ENCODE results near the gene UTP3.
A peak's percentile ranks its signal among the peaks of the same experiment; 100 is the strongest.
"Not testable (repeated sequence)": the region's sequence is repeated elsewhere in the genome, so short reads cannot be mapped to it uniquely, and the experiment has no call there.

The UTP3 gene

GRCh38 chr4:70718811-70719604 is 30.7 kb downstream of the UTP3 start:
- no peak for DNase-seq

GRCh38 chr4:70721747-70722146 is 33.4 kb downstream of the UTP3 start, which contains the start of gene RUFY3:
TSS of gene RUFY3 (plus strand) at chr4:70721964. CDS start at chr4:70722574, 610 bp downstream.
- DNase-seq = no peak

GRCh38 chr4:70722199-70722791 is 34.0 kb downstream of the UTP3 start:
- DNase-seq = no peak

GRCh38 chr4:70724463-70724862 is 36.1 kb downstream of the UTP3 start:
- no peak for DNase-seq

- DNase-seq = no peak
Measured at GRCh38 chr4:70725633-70726032, 37.3 kb downstream of the UTP3 start.

- DNase-seq = not testable (repeated sequence)
Measured at GRCh38 chr4:70726515-70726914, 38.2 kb downstream of the UTP3 start.

- no peak for DNase-seq
Measured at GRCh38 chr4:70728091-70728490, 39.8 kb downstream of the UTP3 start.

- not testable (repeated sequence) for DNase-seq
Measured at GRCh38 chr4:70732878-70733277, 44.5 kb downstream of the UTP3 start.

GRCh38 chr4:70734168-70734954 is 46.0 kb downstream of the UTP3 start:
- peak; percentile 87 for DNase-seq

GRCh38 chr4:70734971-70735370 is 46.6 kb downstream of the UTP3 start:
- no peak for DNase-seq

- peak; percentile 46 for DNase-seq
Measured at GRCh38 chr4:70735915-70736314, 47.6 kb downstream of the UTP3 start.

- no peak for DNase-seq
Measured at GRCh38 chr4:70737006-70737405, 48.7 kb downstream of the UTP3 start.

GRCh38 chr4:70737409-70737808 is 49.1 kb downstream of the UTP3 start:
- no peak for DNase-seq

- DNase-seq = peak; percentile 48
Measured at GRCh38 chr4:70739496-70740337, 51.4 kb downstream of the UTP3 start.

Measured in inflammatory macrophage treated with lipopolysaccharide for 4 hours (primary cell).